SK-N-SH (cell line): ENCODE measurements around the gene OR6B2. TPM values are rescaled to one million over a fixed set of nuclear protein-coding genes. Genes with fewer than 3 reads are reported as not detected.

ENCODE experiments used
- CTCF ChIA-PET: fragments of 300-600, 350-600 bp; formaldehyde crosslinking; extraction: SDS; loops from one replicate; lab custom pipeline; 2021; lab: Yijun Ruan, JAX
- POLR2A ChIA-PET: fragments of 350-600 bp; sonication (Branson Sonifier 250); formaldehyde crosslinking; extraction: SDS; loops from one replicate; lab custom pipeline; 2020; ENCODE audit warnings: antibody characterized with exemption, inconsistent platforms; lab: Yijun Ruan, JAX
- DNase-seq: peaks from one replicate; pipeline ENCODE4 v3.0.0; 2012
- H2AFZ ChIP-seq: fragments of 200-600 bp; sonication (generic); 2 replicates; pipeline ENCODE4 v1.8.1; 2016; ENCODE audit warnings: antibody characterized with exemption, mild to moderate bottlenecking, low read depth
- H3F3A ChIP-seq: fragments of 200-600 bp; sonication (generic); replicated peaks from 2 replicates; pipeline ENCODE3; 2016; ENCODE audit warnings: antibody characterized with exemption, mild to moderate bottlenecking; ENCODE audit not compliant: insufficient read depth
- H3K27ac ChIP-seq, 2 experiments: fragments of 200-500 bp in 1 of 2; fragments of 200-600 bp in 1 of 2; sonication (Bioruptor generic) in 1 of 2; sonication (generic), shearing (Covaris generic) in 1 of 2; 2 replicates each; pipeline versions ENCODE4 v1.5.1 to v1.6.1; 2014 to 2016; ENCODE audit warnings: low read depth in 2 of 2, inconsistent platforms in 1 of 2, low read length in 1 of 2, mild to moderate bottlenecking in 1 of 2, mixed read lengths in 1 of 2
- H3K27me3 ChIP-seq: fragments of 200-600 bp; sonication (generic), shearing (Covaris generic); 2 replicates; pipeline ENCODE4 v1.6.1; 2016; ENCODE audit warnings: mixed run types; ENCODE audit not compliant: insufficient read depth
- H3K36me3 ChIP-seq, 2 experiments: fragments of 200-500 bp in 1 of 2; fragments of 200-600 bp in 1 of 2; sonication (Bioruptor generic) in 1 of 2; sonication (generic) in 1 of 2; replicated peaks in 1 of 2; 2 replicates each; pipeline versions ENCODE3 to v1.5.1; 2014 to 2016; ENCODE audit warnings: low read length in 1 of 2, mild to moderate bottlenecking in 1 of 2; ENCODE audit not compliant: insufficient read depth in 2 of 2, control insufficient read depth in 1 of 2
- H3K4me1 ChIP-seq, 2 experiments: fragments of 200-500 bp in 1 of 2; fragments of 200-600 bp in 1 of 2; sonication (Bioruptor generic) in 1 of 2; sonication (generic), shearing (Covaris generic) in 1 of 2; 2 replicates each; pipeline versions ENCODE4 v1.5.1 to v1.6.1; 2014 to 2016; ENCODE audit warnings: low read depth in 1 of 2, low read length in 1 of 2, mixed run types in 1 of 2; ENCODE audit not compliant: insufficient read depth in 2 of 2, control insufficient read depth in 1 of 2
- H3K4me2 ChIP-seq: fragments of 200-600 bp; sonication (generic), shearing (Covaris generic); 2 replicates; pipeline ENCODE4 v1.6.1; 2017; ENCODE audit warnings: mixed run types
- H3K4me3 ChIP-seq, 2 experiments: fragments of 200-500 bp in 1 of 2; fragments of 200-600 bp in 1 of 2; sonication (Bioruptor generic) in 1 of 2; sonication (generic), shearing (Covaris generic) in 1 of 2; 2 replicates each; pipeline versions ENCODE4 v1.5.1 to v1.8.1; 2014 to 2016; ENCODE audit warnings: low read depth in 2 of 2, inconsistent platforms in 1 of 2, low read length in 1 of 2, mild to moderate bottlenecking in 1 of 2, mixed read lengths in 1 of 2, moderate library complexity in 1 of 2
- H3K79me2 ChIP-seq: fragments of 200-600 bp; sonication (generic); 2 replicates; pipeline ENCODE4 v1.8.1; 2017; ENCODE audit warnings: mild to moderate bottlenecking; ENCODE audit not compliant: insufficient read depth
- H3K9ac ChIP-seq: fragments of 200-600 bp; sonication (generic); 2 replicates; pipeline ENCODE4 v1.6.1; 2017; ENCODE audit warnings: mixed run types
- H3K9me2 ChIP-seq: fragments of 200-600 bp; sonication (generic); 2 replicates; pipeline ENCODE4 v1.6.1; 2017; ENCODE audit warnings: mixed run types
- H3K9me3 ChIP-seq: fragments of 200-600 bp; sonication (generic); 2 replicates; pipeline ENCODE4 v1.6.1; 2017; ENCODE audit warnings: mixed run types, mild to moderate bottlenecking, moderate library complexity
- H4K20me1 ChIP-seq: fragments of 200-600 bp; sonication (generic); 2 replicates; pipeline ENCODE4 v1.6.1; 2017; ENCODE audit warnings: mild to moderate bottlenecking, mixed run types; ENCODE audit not compliant: insufficient read depth
- EP300 ChIP-seq, 2 experiments: IDR thresholded peaks; 2 replicates each; pipeline versions ENCODE4 v1.4.0 to v1.6.1; 2012; ENCODE audit warnings: borderline replicate concordance in 1 of 2, low read depth in 1 of 2, low read length in 1 of 2
- JUND ChIP-seq: IDR thresholded peaks from 2 replicates; pipeline ENCODE4 v1.4.0; 2012
- MEF2A ChIP-seq: IDR thresholded peaks from 2 replicates; pipeline ENCODE4 v1.4.0; 2012; ENCODE audit warnings: low read depth, borderline replicate concordance
- NRF1 ChIP-seq: IDR thresholded peaks from 2 replicates; pipeline ENCODE4 v1.6.1; 2012; ENCODE audit warnings: low read depth, mild to moderate bottlenecking, low read length
- POLR2AphosphoS5 ChIP-seq: IDR thresholded peaks from 2 replicates; pipeline ENCODE4 v1.6.1; 2012; ENCODE audit warnings: low read depth, low read length
- RAD21 ChIP-seq: IDR thresholded peaks from 2 replicates; pipeline ENCODE4 v1.6.1; 2012; ENCODE audit warnings: mild to moderate bottlenecking, low read length
- RCOR1 ChIP-seq: fragments of 150-350 bp; IDR thresholded peaks from 2 replicates; pipeline ENCODE4 v1.6.1; 2017; ENCODE audit warnings: antibody characterized with exemption, low read length
- REST ChIP-seq: IDR thresholded peaks from 2 replicates; pipeline ENCODE4 v1.6.1; 2012; ENCODE audit warnings: mild to moderate bottlenecking, low read depth, low read length, moderate library complexity
- SIN3A ChIP-seq: IDR thresholded peaks from 2 replicates; pipeline ENCODE4 v1.6.1; 2012; ENCODE audit warnings: low read depth, mild to moderate bottlenecking, low read length, moderate library complexity, borderline replicate concordance
- TAF1 ChIP-seq: IDR thresholded peaks from 2 replicates; pipeline ENCODE4 v1.6.1; 2012; ENCODE audit warnings: low read depth, mild to moderate bottlenecking, low read length, moderate library complexity, borderline replicate concordance
- WGBS: methylation state at CpG from one replicate; pipeline ENCODE4 v1.1.6; 2017; ENCODE audit warnings: low lambda C conversion rate; 5-methylcytosine and 5-hydroxymethylcytosine counted together
- polyA plus RNA-seq, 3 experiments: library from polyadenylated mRNA; depleted of rRNA; stranded (reverse); fragments of >200 nt; gene quantifications; 2 replicates each; pipeline ENCODE4 v1.2.3, GENCODE V29; 2012
- TF ChIP-seq, protein P1 (sequence below): IDR thresholded peaks from 2 replicates; pipeline ENCODE4 v1.4.0; 2012; ENCODE audit warnings: low read depth, borderline replicate concordance
- TF ChIP-seq, protein P2 (sequence below): IDR thresholded peaks from 2 replicates; pipeline ENCODE4; 2012
- TF ChIP-seq, protein P3 (sequence below): fragments of 150-350 bp; IDR thresholded peaks from 2 replicates; pipeline ENCODE4 v1.6.1; 2016; ENCODE audit warnings: mild to moderate bottlenecking, low read depth, low read length

Gene OR6B2
- polyA plus RNA-seq, 1 of the 3 experiments (the other 2 are of a cell fraction), result not detected

GRCh38 chr2:240024766-240025165 lies 5.5 kb downstream of the OR6B2 start:
- Histone ChIP-seq H3K4me3 (peak overlapping the region; percentile 92 to 95), H4K20me1 (peaks cover 9% of the 10 kb centered on the region; the same call in 1 of the 2 replicates), H2AFZ (no peak overlapping the region; the same call in 1 of the 2 replicates), H3K9ac (peak overlapping the region; percentile 95), H3K27me3 (no peaks in the 10 kb centered on the region), H3F3A (peaks cover 3% of the 10 kb centered on the region), H3K27ac (0 out of 4 replicates have a peak overlapping the region, but pooled peaks of 1 of the 2 experiments have one; percentile 11), H3K9me3 (no peaks in the 10 kb centered on the region), H3K36me3 (peaks cover 10 to 15% of the 10 kb centered on the region in 2 experiments), H3K9me2 (no peaks in the 10 kb centered on the region), H3K4me1 (peaks cover 6 to 10% of the 10 kb centered on the region in 2 experiments; a peak in 3 of 4 replicates), H3K4me2 (peak overlapping the region; percentile 77), H3K79me2 (peaks cover 48% of the 10 kb centered on the region)
- WGBS, result under 1% methylated on average over 8 of the region's 22 CpGs
- ChIA-PET CTCF (interaction anchor here (0.9 to 2.1 kb wide), 3 partner anchors 9 to 34 kb away, joined by 4 to 11 read pairs (median 5); no protein-coding TSS in a partner anchor), POLR2A (interaction anchor here (0.9 kb wide), 1 partner anchor 570 kb away, joined by 3 read pairs; no protein-coding TSS in a partner anchor)
- no peak for DNase-seq
- TF ChIP-seq SIN3A (no peak), RAD21 (no peak)

GRCh38 chr2:240023792-240024191 lies 6.4 kb downstream of the OR6B2 start:
- Histone ChIP-seq H3K4me2 (peak overlapping the region; percentile 77), H3K27me3 (no peaks in the 10 kb centered on the region)

More at GRCh38 chr2:240023792-240024191, 6.4 kb downstream of the OR6B2 start:
- Histone ChIP-seq H3K9ac (peak overlapping the region; percentile 95), H2AFZ (no peak overlapping the region), H3K4me3 (peak overlapping the region in 1 of 2 experiments; percentile 95; a peak in 2 of 4 replicates), H3K79me2 (peaks cover 52% of the 10 kb centered on the region), H4K20me1 (peaks cover 9% of the 10 kb centered on the region; the same call in 1 of the 2 replicates), H3K9me2 (no peaks in the 10 kb centered on the region), H3K9me3 (no peaks in the 10 kb centered on the region), H3F3A (peaks cover 3% of the 10 kb centered on the region), H3K27ac (no peak overlapping the region), H3K4me1 (peaks cover 6 to 10% of the 10 kb centered on the region in 2 experiments; a peak in 3 of 4 replicates)
- POLR2A ChIA-PET, result no interaction called here
- CTCF ChIA-PET, result interaction anchor here (1.7 to 2.1 kb wide), 2 partner anchors 11 to 33 kb away, joined by 4 to 11 read pairs; no protein-coding TSS in a partner anchor
- WGBS, result 75% methylated on average over 9 of the region's 9 CpGs
- TF ChIP-seq, protein P1, sequence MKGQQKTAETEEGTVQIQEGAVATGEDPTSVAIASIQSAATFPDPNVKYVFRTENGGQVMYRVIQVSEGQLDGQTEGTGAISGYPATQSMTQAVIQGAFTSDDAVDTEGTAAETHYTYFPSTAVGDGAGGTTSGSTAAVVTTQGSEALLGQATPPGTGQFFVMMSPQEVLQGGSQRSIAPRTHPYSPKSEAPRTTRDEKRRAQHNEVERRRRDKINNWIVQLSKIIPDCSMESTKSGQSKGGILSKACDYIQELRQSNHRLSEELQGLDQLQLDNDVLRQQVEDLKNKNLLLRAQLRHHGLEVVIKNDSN, result no peak
- no peak for TF ChIP-seq REST
- no peak for TF ChIP-seq TAF1
- no peak for TF ChIP-seq JUND
- TF ChIP-seq, protein P2, sequence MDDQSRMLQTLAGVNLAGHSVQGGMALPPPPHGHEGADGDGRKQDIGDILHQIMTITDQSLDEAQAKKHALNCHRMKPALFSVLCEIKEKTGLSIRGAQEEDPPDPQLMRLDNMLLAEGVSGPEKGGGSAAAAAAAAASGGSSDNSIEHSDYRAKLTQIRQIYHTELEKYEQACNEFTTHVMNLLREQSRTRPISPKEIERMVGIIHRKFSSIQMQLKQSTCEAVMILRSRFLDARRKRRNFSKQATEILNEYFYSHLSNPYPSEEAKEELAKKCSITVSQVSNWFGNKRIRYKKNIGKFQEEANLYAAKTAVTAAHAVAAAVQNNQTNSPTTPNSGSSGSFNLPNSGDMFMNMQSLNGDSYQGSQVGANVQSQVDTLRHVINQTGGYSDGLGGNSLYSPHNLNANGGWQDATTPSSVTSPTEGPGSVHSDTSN, result no peak
- TF ChIP-seq NRF1, result no peak
- TF ChIP-seq, protein P3, sequence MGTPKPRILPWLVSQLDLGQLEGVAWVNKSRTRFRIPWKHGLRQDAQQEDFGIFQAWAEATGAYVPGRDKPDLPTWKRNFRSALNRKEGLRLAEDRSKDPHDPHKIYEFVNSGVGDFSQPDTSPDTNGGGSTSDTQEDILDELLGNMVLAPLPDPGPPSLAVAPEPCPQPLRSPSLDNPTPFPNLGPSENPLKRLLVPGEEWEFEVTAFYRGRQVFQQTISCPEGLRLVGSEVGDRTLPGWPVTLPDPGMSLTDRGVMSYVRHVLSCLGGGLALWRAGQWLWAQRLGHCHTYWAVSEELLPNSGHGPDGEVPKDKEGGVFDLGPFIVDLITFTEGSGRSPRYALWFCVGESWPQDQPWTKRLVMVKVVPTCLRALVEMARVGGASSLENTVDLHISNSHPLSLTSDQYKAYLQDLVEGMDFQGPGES, result no peak
- no peak for TF ChIP-seq POLR2AphosphoS5
- no peak for TF ChIP-seq EP300 (IDR thresholded peaks at IDR 0.05; ENCODE audit: borderline replicate concordance in 1 of 2, low read depth in 1 of 2, low read length in 1 of 2)
- TF ChIP-seq MEF2A, result no peak
- TF ChIP-seq RCOR1, result no peak
- TF ChIP-seq, all 33 proteins: peak for 0
- no peak for DNase-seq
- peaks cover 13 to 22% of the 10 kb centered on the region in 2 experiments for H3K36me3 ChIP-seq
